Measurements from ENCODE around the gene RABAC1.

The RABAC1 gene

DNA sequence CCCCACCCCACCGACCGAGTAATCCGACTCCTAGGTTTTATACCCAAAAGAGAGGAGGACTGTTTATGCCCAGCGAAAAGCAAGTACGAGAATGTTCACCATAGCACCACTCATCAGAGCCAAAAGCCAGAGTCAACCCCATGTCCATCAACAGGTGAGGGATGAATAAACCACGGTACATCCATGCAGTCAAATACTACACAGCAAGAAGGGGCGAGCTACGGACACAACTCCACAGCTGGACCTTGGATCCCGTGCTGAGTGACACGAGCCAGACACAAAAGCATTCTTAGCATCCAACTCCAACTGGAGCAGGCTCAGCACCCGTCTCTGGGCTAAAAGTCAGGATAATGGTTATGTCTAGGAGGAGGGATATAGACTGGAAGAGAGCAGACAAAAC, 12.2 kb upstream of the RABAC1 start:
- H3K27ac ChIP-seq (ENCODE audit: low read length), result no peak overlapping the region
- H3K27me3 ChIP-seq (replicated peaks; ENCODE audit: insufficient read depth, low read length), result peaks cover 95% of the 10 kb centered on the region
- H3K36me3 ChIP-seq (replicated peaks; ENCODE audit: insufficient read depth, low read length), result no peaks in the 10 kb centered on the region
- H3F3A ChIP-seq (ENCODE audit: insufficient read depth, low read length), result no peaks in the 10 kb centered on the region
- H3K9ac ChIP-seq (ENCODE audit: low read length), result no peak overlapping the region
- no peaks in the 10 kb centered on the region for H3K9me3 ChIP-seq (replicated peaks; ENCODE audit: insufficient read depth, low read length)
- no peak overlapping the region for H2AFZ ChIP-seq (ENCODE audit: low read length)
- H3K9me2 ChIP-seq (replicated peaks; ENCODE audit: insufficient read depth, low read length), result no peaks in the 10 kb centered on the region
- H4K20me1 ChIP-seq (ENCODE audit: insufficient read depth, low read length), result no peaks in the 10 kb centered on the region
- no peaks in the 10 kb centered on the region for H3K4me1 ChIP-seq (ENCODE audit: low read length)
- DNase-seq, result no peak
- H3K4me3 ChIP-seq (ENCODE audit: low read length), result no peak overlapping the region
- H3K79me2 ChIP-seq (ENCODE audit: low read length), result no peaks in the 10 kb centered on the region
- no peak overlapping the region for H3K4me2 ChIP-seq (ENCODE audit: low read depth, low read length)
- TF ChIP-seq EZH2phosphoT487 (IDR thresholded peaks at IDR 0.05; ENCODE audit: low read length) (no peak), EZH2 (optimal IDR thresholded peaks at IDR 0.05; ENCODE audit: low read depth, low read length) (no peak)
- TF ChIP-seq, protein P1, sequence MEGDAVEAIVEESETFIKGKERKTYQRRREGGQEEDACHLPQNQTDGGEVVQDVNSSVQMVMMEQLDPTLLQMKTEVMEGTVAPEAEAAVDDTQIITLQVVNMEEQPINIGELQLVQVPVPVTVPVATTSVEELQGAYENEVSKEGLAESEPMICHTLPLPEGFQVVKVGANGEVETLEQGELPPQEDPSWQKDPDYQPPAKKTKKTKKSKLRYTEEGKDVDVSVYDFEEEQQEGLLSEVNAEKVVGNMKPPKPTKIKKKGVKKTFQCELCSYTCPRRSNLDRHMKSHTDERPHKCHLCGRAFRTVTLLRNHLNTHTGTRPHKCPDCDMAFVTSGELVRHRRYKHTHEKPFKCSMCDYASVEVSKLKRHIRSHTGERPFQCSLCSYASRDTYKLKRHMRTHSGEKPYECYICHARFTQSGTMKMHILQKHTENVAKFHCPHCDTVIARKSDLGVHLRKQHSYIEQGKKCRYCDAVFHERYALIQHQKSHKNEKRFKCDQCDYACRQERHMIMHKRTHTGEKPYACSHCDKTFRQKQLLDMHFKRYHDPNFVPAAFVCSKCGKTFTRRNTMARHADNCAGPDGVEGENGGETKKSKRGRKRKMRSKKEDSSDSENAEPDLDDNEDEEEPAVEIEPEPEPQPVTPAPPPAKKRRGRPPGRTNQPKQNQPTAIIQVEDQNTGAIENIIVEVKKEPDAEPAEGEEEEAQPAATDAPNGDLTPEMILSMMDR (IDR thresholded peaks at IDR 0.05; ENCODE audit: low read length), result no peak

DNA sequence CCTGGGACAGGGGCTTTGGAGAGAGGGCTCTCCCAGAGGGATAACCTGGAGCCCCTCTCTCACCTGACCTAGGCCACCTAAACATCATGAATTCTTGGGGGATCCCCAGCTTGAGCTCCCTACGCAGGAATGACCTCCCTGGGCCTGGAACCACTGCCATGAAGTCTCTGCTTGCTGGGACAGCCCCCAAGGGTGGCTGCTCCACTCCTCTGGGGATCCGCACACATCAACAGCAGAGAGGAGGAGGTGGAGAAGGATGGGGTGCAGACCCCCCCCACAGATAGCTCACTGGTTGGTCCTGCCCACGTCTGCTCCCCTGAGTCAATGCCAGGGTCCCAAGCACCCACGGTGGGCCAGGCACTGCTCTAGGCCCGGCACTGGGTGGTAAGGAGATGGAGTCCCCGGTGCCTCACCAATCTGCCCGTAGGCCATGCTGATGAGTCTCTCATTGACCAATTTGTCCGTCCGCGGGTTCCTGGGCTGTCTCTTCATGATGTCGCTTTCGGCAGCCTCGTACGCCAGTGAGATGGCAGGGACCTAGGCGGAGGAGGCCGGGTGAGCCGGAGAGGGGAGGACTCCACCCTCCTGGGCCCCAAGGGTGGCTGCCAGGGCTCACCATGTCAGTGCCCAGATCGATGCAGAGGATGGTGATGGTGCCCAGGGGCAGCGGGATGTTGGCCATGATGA, 10.8 kb upstream of the RABAC1 start:
- Histone ChIP-seq H3K4me1 (ENCODE audit: low read length) (no peaks in the 10 kb centered on the region), H3K36me3 (replicated peaks; ENCODE audit: insufficient read depth, low read length) (no peaks in the 10 kb centered on the region), H3F3A (ENCODE audit: insufficient read depth, low read length) (no peaks in the 10 kb centered on the region), H3K27ac (ENCODE audit: low read length) (no peak overlapping the region), H3K9me3 (replicated peaks; ENCODE audit: insufficient read depth, low read length) (no peaks in the 10 kb centered on the region), H3K9me2 (replicated peaks; ENCODE audit: insufficient read depth, low read length) (no peaks in the 10 kb centered on the region), H3K9ac (ENCODE audit: low read length) (no peak overlapping the region), H3K4me3 (ENCODE audit: low read length) (no peak overlapping the region), H4K20me1 (ENCODE audit: insufficient read depth, low read length) (no peaks in the 10 kb centered on the region), H3K4me2 (ENCODE audit: low read depth, low read length) (no peak overlapping the region), H3K27me3 (replicated peaks; ENCODE audit: insufficient read depth, low read length) (peaks cover 94% of the 10 kb centered on the region), H3K79me2 (ENCODE audit: low read length) (no peaks in the 10 kb centered on the region), H2AFZ (ENCODE audit: low read length) (no peak overlapping the region)
- TF ChIP-seq EZH2 (optimal IDR thresholded peaks at IDR 0.05; ENCODE audit: low read depth, low read length) (no peak), EZH2phosphoT487 (IDR thresholded peaks at IDR 0.05; ENCODE audit: low read length) (no peak)
- TF ChIP-seq, protein P1 (IDR thresholded peaks at IDR 0.05; ENCODE audit: low read length), result no peak
- no peak for DNase-seq

DNA sequence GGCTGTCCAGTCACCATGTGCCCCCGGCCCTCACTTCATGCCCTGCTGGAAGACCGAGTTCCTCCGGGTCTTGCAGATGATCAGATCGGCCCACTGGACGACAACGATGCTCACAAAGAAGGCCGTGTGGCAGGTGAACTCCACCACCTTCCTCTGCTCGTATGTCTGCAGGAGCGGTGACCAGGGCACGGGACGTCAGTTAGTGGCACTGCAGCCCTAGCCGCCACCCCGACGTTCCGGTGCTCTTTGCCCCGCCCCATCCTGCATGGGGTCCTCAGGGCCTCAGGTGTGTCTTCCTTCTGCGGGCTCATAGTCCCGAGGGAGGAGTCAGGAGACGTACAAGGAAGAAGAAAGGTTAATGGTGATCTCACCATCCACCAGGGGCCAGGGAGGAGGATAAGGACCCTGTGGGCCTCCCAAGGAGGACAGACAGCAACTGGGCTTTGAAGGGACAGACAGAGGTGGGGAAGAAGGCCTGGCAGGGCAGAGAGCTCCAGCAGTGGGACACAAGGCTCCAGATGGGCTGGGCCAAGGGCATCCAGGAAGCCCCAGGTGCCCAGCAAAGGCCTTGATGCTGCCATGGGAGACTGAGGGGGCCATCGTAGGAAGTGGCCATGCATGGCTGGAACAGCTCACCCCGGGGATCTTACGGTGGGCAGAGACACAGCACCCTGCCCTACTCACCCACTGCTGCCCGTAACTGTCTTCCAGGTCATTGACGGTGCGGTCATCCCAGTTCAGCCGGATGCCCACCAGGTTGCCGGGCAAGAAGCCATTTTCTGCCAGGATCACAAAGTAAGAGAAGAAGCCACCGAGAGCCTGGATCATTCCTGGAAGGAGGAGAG, 9.9 kb upstream of the RABAC1 start:
- TF ChIP-seq, protein P1 (IDR thresholded peaks at IDR 0.05; ENCODE audit: low read length), result no peak
- no peak for TF ChIP-seq EZH2phosphoT487 (IDR thresholded peaks at IDR 0.05; ENCODE audit: low read length)
- TF ChIP-seq EZH2 (optimal IDR thresholded peaks at IDR 0.05; ENCODE audit: low read depth, low read length), result no peak
- Histone ChIP-seq H3K9me3 (replicated peaks; ENCODE audit: insufficient read depth, low read length) (no peaks in the 10 kb centered on the region), H3K4me1 (ENCODE audit: low read length) (no peaks in the 10 kb centered on the region), H3K79me2 (ENCODE audit: low read length) (no peaks in the 10 kb centered on the region), H3K4me2 (ENCODE audit: low read depth, low read length) (no peak overlapping the region), H3K4me3 (ENCODE audit: low read length) (no peak overlapping the region), H4K20me1 (ENCODE audit: insufficient read depth, low read length) (no peaks in the 10 kb centered on the region), H3K9me2 (replicated peaks; ENCODE audit: insufficient read depth, low read length) (no peaks in the 10 kb centered on the region), H3K36me3 (replicated peaks; ENCODE audit: insufficient read depth, low read length) (no peaks in the 10 kb centered on the region), H3K9ac (ENCODE audit: low read length) (no peak overlapping the region), H2AFZ (ENCODE audit: low read length) (no peak overlapping the region), H3F3A (ENCODE audit: insufficient read depth, low read length) (no peaks in the 10 kb centered on the region), H3K27ac (ENCODE audit: low read length) (no peak overlapping the region), H3K27me3 (replicated peaks; ENCODE audit: insufficient read depth, low read length) (peaks cover 86% of the 10 kb centered on the region)
- DNase-seq, result no peak

Measured in MM.1S (cell line).